Keratinocyte (primary cell): ENCODE results near the gene WWC2. TPM values are rescaled to one million over a fixed set of nuclear protein-coding genes. Genes with fewer than 3 reads are reported as not detected.

ENCODE experiments used
- DNase-seq: peaks from one replicate; pipeline ENCODE4 v3.0.0-alpha.2; 2011; ENCODE audit warnings: low read depth, missing footprints, low spot score
- FAIRE-seq: peaks from 2 replicates; lab custom pipeline; 2011; peaks lifted over from hg19 to GRCh38; lab: Jason Lieb, UNC
- H2AFZ ChIP-seq: 2 replicates; pipeline ENCODE4 v1.6.0; 2012; ENCODE audit warnings: low read length, control low read depth, inconsistent platforms; ENCODE audit not compliant: control insufficient read depth
- H3K27ac ChIP-seq: 2 replicates; pipeline ENCODE4 v1.5.1; 2011; ENCODE audit warnings: low read length; ENCODE audit not compliant: control insufficient read depth, insufficient read depth
- H3K27me3 ChIP-seq: 3 replicates; pipeline ENCODE4 v1.6.0; 2011; ENCODE audit warnings: low read length; ENCODE audit not compliant: control insufficient read depth, insufficient read depth; ENCODE audit errors: extremely low read depth
- H3K36me3 ChIP-seq, 2 experiments: 2 replicates in 1 of 2; 3 replicates in 1 of 2; pipeline ENCODE4 v1.5.1; 2011; ENCODE audit warnings: low read length in 2 of 2, mild to moderate bottlenecking in 1 of 2; ENCODE audit not compliant: control insufficient read depth in 2 of 2, insufficient read depth in 2 of 2; ENCODE audit errors: extremely low read depth in 1 of 2
- H3K4me1 ChIP-seq: 3 replicates; pipeline ENCODE4 v1.5.1; 2011; ENCODE audit warnings: low read length; ENCODE audit not compliant: control insufficient read depth, insufficient read depth; ENCODE audit errors: extremely low read depth
- H3K4me2 ChIP-seq: 3 replicates; pipeline ENCODE4 v1.6.0; 2011; ENCODE audit warnings: low read depth, low read length; ENCODE audit not compliant: control insufficient read depth, insufficient read depth; ENCODE audit errors: extremely low read depth
- H3K4me3 ChIP-seq, 3 experiments: fragments of 200-600 bp in 1 of 3; sonication (generic) in 1 of 3; 2 replicates in 2 of 3; 3 replicates in 1 of 3; pipeline ENCODE4 v1.5.1; 2011 to 2016; ENCODE audit warnings: low read length in 3 of 3, mild to moderate bottlenecking in 3 of 3, control low read depth in 2 of 3, inconsistent platforms in 1 of 3, low read depth in 1 of 3, mixed read lengths in 1 of 3, mixed run types in 1 of 3, moderate library complexity in 1 of 3; ENCODE audit not compliant: control insufficient read depth in 2 of 3, insufficient read depth in 2 of 3; ENCODE audit errors: extremely low read depth in 1 of 3
- H3K79me2 ChIP-seq: 2 replicates; pipeline ENCODE4 v1.6.0; 2012; ENCODE audit warnings: low read length; ENCODE audit not compliant: control insufficient read depth, insufficient read depth
- H3K9ac ChIP-seq: 3 replicates; pipeline ENCODE4 v1.6.0; 2011; ENCODE audit warnings: low read length; ENCODE audit not compliant: control insufficient read depth, insufficient read depth; ENCODE audit errors: extremely low read depth
- H3K9me1 ChIP-seq: 3 replicates; pipeline ENCODE4 v1.6.0; 2011; ENCODE audit warnings: low read length; ENCODE audit not compliant: control insufficient read depth, insufficient read depth; ENCODE audit errors: extremely low read depth
- H3K9me3 ChIP-seq: 2 replicates; pipeline ENCODE4 v1.5.1; 2012; ENCODE audit warnings: low read depth, low read length; ENCODE audit not compliant: control insufficient read depth
- H4K20me1 ChIP-seq: 3 replicates; pipeline ENCODE4 v1.6.0; 2011; ENCODE audit warnings: low read length; ENCODE audit not compliant: control insufficient read depth, insufficient read depth; ENCODE audit errors: extremely low read depth
- EZH2 ChIP-seq: IDR thresholded peaks from one replicate; pipeline ENCODE4 v1.6.1; 2012; ENCODE audit warnings: inconsistent platforms, mild to moderate bottlenecking, low read length, moderate library complexity
- dilution Hi-C: fragments of 300-500 bp; cut with MboI; formaldehyde crosslinking; loops from one replicate; pipeline ENCODE4 v1.7.0; 2020; ENCODE audit warnings: low sequenced_read_pairs; ENCODE audit not compliant: extremely low pct_ligation_motif_present
- polyA plus RNA-seq, 5 experiments: library from polyadenylated mRNA; depleted of rRNA in 3 of 5; stranded (reverse) in 3 of 5; stranded (forward) in 1 of 5; unstranded in 1 of 5; fragments of >200 nt; gene quantifications; 1 replicate in 1 of 5; 2 replicates in 3 of 5; 3 replicates in 1 of 5; pipeline versions ENCODE4 v1.2.1 to v1.2.3, GENCODE V29; 2011 to 2012; ENCODE audit warnings: missing spikeins in 2 of 5, low read depth in 1 of 5, low replicate concordance in 1 of 5
- TF ChIP-seq, protein P1 (sequence below), 3 experiments: IDR thresholded peaks in 1 of 3; conservative IDR thresholded peaks in 1 of 3; optimal IDR thresholded peaks in 1 of 3; 2 replicates in 2 of 3; 3 replicates in 1 of 3; pipeline versions ENCODE3 to v1.5.1; 2011; ENCODE audit warnings: low read length in 3 of 3, mild to moderate bottlenecking in 3 of 3, moderate library complexity in 2 of 3, control low read depth in 1 of 3, inconsistent platforms in 1 of 3; ENCODE audit not compliant: insufficient read depth in 2 of 3; ENCODE audit errors: extremely low read depth in 1 of 3

The WWC2 gene
- polyA plus RNA-seq, 1 donor (not counting 4 experiments of a cell fraction or from before 2014, with no cell fraction given) = 15.4 TPM

DNA sequence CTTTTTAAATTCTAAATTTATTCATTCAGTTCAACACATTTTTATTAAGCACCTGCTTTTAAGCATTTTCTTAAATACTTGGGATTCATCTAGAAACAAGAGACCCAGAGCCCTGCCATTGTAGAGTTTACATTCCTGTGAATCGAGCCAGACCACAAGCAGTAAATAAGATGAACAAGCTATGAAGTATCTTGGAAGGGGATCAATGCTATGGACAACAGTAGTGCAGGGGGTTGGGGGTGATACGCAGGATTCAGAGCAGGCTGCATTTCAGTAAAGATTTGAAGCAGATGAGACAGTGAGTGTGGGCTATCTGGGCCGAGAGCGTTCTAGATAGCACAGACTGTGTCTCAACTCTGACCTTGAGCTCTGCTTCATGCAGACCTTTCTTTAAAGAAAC, 185.9 kb downstream of the WWC2 start:
- TF ChIP-seq, protein P1, sequence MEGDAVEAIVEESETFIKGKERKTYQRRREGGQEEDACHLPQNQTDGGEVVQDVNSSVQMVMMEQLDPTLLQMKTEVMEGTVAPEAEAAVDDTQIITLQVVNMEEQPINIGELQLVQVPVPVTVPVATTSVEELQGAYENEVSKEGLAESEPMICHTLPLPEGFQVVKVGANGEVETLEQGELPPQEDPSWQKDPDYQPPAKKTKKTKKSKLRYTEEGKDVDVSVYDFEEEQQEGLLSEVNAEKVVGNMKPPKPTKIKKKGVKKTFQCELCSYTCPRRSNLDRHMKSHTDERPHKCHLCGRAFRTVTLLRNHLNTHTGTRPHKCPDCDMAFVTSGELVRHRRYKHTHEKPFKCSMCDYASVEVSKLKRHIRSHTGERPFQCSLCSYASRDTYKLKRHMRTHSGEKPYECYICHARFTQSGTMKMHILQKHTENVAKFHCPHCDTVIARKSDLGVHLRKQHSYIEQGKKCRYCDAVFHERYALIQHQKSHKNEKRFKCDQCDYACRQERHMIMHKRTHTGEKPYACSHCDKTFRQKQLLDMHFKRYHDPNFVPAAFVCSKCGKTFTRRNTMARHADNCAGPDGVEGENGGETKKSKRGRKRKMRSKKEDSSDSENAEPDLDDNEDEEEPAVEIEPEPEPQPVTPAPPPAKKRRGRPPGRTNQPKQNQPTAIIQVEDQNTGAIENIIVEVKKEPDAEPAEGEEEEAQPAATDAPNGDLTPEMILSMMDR (optimal IDR thresholded peaks at IDR 0.05 in 1 of 3, IDR thresholded peaks at IDR 0.05 in 1 of 3, conservative IDR thresholded peaks at IDR 0.05 in 1 of 3; ENCODE audit: extremely low read depth in 1 of 3, insufficient read depth in 2 of 3, low read length in 3 of 3) = no peak
- TF ChIP-seq EZH2 = no peak
- no peaks in the 10 kb centered on the region for H4K20me1 ChIP-seq
- no peak overlapping the region for H3K4me2 ChIP-seq
- H3K9ac ChIP-seq = no peak overlapping the region
- no peaks in the 10 kb centered on the region for H3K79me2 ChIP-seq
- no peak overlapping the region for H2AFZ ChIP-seq
- no peaks in the 10 kb centered on the region for H3K27me3 ChIP-seq
- FAIRE-seq = no peak
- no peaks in the 10 kb centered on the region for H3K9me3 ChIP-seq
- dilution Hi-C loops = no loop called here
- no peaks in the 10 kb centered on the region for H3K9me1 ChIP-seq
- DNase-seq = no peak
- H3K36me3 ChIP-seq = peaks cover 24 to 26% of the 10 kb centered on the region in 2 experiments
- no peak overlapping the region for H3K27ac ChIP-seq
- no peaks in the 10 kb centered on the region for H3K4me1 ChIP-seq
- no peak overlapping the region for H3K4me3 ChIP-seq

DNA sequence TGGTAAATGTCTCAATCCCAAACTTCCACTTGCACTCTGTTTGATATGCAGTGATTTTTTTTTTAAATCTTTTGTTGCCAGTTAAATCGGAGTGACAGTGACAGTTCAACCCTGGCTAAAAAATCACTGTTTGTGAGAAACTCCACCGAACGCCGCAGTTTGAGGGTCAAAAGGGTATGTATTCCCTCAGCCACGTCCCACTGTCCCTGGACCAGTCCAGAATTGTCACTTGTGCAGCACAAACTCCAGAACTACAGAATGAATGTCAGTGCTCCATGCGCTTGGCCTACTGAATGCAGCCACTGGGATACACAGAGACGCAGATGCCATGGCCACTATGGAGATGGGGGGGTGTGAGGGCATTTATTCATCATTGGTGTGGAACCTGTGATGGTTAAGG, 186.8 kb downstream of the WWC2 start:
- Histone ChIP-seq H3K27me3 (no peaks in the 10 kb centered on the region), H3K9me1 (no peaks in the 10 kb centered on the region), H3K36me3 (peaks cover 23 to 26% of the 10 kb centered on the region in 2 experiments), H3K4me2 (no peak overlapping the region), H3K27ac (no peak overlapping the region), H3K79me2 (no peaks in the 10 kb centered on the region), H4K20me1 (no peaks in the 10 kb centered on the region), H3K4me1 (no peaks in the 10 kb centered on the region), H3K4me3 (no peak overlapping the region), H3K9me3 (no peaks in the 10 kb centered on the region), H2AFZ (no peak overlapping the region), H3K9ac (no peak overlapping the region)
- DNase-seq = no peak
- TF ChIP-seq EZH2 = no peak
- TF ChIP-seq, protein P1 (optimal IDR thresholded peaks at IDR 0.05 in 1 of 3, IDR thresholded peaks at IDR 0.05 in 1 of 3, conservative IDR thresholded peaks at IDR 0.05 in 1 of 3; ENCODE audit: extremely low read depth in 1 of 3, insufficient read depth in 2 of 3, low read length in 3 of 3) = no peak
- dilution Hi-C loops = no loop called here
- FAIRE-seq = no peak
